ENCODE results near the gene RNF175.
"Not testable (repeated sequence)": the region's sequence is repeated elsewhere in the genome, so short reads cannot be mapped to it uniquely, and the experiment has no call there.

The RNF175 gene

DNA sequence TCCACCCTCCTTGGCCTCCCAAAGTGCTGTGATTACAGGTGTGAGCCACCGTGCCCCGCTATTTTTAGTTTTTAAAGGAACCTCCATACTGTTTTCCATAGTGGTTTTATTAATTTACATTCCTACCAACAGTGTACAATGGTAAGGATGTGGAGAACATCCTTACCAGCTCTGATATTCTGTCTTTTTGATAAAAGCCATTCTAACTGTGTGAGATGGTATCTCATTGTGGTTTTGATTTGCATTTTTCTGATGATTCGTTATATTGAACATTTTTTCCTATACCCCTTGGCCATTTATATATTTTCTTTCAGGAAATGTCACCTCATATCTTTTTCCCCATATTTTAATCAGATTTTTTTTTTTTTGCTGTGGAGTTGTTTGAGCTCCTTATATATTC is 90.0 kb downstream of the RNF175 start:
- ATAC-seq, result no peak

DNA sequence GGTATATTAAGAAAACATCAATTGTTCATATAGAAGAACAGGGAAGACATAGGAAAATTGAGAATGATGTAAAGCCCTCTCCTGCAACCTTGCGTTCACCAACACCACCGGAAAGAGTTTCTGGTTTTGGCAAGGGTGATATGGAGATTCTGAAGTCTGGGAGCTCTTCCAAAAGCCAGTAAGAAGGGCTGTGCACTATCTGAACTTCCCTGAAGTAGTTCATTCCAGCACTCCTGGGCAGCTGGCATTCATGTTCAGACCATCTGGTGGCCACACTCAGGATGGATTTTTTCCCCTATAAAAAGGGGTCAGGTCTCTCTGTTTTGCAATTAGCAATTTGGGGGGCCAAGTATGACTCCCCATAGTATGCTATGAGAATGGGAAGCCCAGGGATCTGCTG is 91.2 kb downstream of the RNF175 start:
- ATAC-seq, result no peak

DNA sequence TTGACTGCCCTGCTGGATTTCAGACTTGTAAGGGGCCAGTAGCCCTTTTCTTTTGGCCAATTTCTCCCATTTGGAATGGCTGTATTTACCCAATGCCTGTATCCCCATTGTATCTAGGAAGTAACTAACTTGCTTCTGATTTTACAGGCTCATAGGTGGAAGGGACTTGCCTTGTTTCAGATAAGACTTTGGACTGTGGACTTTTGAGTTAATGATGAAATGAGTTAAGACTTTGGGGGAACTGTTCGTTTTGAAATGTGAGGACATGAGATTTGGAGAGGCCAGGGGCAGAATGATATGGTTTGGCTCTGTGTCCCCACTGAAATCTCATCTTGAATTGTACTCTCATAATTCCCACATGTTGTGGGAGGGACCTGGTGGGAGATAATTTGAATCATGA is 93.3 kb downstream of the RNF175 start:
- not testable (repeated sequence) for ATAC-seq

DNA sequence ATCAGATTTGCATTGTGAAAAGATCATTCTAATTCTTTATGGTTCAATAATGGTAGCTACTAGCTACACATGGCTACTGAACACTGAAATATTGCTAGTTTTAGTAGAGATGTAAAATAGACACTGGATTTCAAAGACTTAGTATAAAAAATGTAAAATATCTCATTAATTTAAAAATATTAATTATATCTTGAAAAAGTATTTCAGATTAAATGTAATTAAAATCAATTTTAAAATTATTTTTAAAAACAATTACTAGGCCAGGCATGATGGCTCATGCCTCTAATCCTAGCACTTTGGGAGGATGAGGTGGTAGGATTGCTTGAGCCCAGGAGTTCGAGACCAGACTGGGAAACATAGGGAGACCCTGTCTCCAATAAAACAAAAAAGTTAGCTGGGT is 96.2 kb downstream of the RNF175 start:
- no peak for ATAC-seq

DNA sequence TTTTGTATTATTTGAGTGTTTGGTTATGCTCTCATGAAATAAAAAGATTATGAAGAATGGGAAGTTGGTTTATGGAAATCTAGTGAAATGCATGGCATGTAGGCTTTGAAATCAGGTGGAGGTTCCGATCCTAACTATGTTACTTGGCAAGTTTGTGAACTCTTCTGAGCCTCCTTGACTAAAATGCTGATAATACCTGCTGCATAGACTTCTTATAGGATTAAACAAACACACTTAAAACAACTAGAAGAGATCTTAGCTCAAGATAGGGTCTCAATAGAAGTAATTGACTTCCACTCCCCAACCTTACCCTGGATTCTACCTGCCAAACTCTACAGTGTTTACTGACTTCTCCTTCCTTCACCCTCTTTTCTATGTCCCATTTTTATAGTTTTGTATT is 97.9 kb downstream of the RNF175 start:
- ATAC-seq, result no peak

DNA sequence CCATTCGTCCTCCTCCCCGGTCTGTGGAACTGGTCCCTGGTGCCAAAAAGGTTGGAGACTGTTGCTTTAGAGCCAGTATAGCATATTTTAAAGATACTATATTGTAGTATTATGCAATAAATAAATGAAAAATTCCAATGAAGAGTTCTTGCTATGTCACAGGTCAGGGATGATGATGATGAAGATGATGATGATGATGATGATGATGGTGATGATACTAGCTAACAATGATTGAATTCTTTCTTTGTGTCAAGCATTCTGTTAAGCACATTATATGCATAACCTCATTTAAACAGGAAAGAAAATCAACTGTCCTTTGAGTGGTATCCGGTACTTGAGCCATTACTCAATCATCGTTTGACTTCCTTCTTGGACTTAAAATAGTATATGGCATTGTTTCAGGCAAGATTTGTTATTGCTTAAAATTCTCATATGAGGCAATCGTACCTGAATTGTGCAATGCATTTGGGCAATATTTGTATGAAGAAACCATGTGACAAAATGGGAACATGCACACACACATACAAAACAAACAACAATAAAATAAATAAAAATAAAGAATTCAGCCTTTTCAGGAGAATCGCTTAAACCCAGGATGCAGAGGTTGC is 98.5 kb downstream of the RNF175 start:
- ATAC-seq, result no peak

Measured in activated CD4-positive, CD25-positive, alpha-beta regulatory T cell treated with anti-CD3 and anti-CD28 coated beads, Interleukin-2, amount 50 U/mL, for 24 hours (primary cell).